Erythroblast (primary cell): ENCODE measurements around the gene RBFOX2.

Source experiments
- GATA1 ChIP-seq: IDR thresholded peaks from 2 replicates; pipeline ENCODE4 v1.6.1; 2011; ENCODE audit warnings: low read depth, mild to moderate bottlenecking, control low read depth, low read length, moderate library complexity
- POLR2A ChIP-seq: IDR thresholded peaks from 2 replicates; pipeline ENCODE4 v1.6.1; 2011; ENCODE audit warnings: mild to moderate bottlenecking, low read length

- TF ChIP-seq POLR2A (no peak), GATA1 (no peak)
These were observed 6.5 kb downstream of the RBFOX2 start for GRCh38 chr22:36022162-36022561.
